HPDE6-E6E7 (cell line): ENCODE results near the gene ANKZF1.
"Not testable (repeated sequence)": the region's sequence is repeated elsewhere in the genome, so short reads cannot be mapped to it uniquely, and the experiment has no call there.

Experiments used
- DNase-seq: peaks from one replicate; pipeline ENCODE4 v3.0.0; 2011; ENCODE audit warnings: missing footprints; ENCODE audit errors: extremely low spot score

The ANKZF1 gene

DNA sequence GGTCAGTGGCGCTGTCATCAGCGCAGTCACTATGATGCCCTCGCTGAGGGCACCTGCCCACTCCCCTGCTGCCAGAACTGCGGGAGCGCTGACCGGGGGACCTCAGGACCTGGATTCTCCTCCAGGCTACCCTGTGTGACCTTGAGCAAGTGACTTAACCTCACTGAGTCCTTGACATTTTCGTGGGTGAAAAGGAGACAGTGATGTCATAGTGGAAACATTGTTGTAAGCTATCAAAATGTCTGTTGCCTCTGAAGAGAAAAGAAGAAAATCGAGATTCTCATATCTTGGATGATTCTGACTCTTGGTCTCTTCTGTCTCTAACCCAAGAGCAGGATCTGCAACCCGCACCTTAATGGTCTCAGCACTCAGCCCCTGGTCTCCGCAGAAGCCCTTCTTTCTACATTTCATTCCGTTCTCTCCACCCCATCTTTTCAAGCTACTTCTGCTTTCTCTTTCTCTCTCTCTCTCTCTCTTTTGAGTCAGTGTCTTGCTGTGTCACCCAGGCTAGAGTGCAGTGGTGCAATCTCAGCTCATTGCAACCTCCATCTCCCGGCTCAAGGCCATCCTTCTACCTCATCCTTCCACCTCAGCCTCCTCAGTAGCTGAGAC, 25.1 kb downstream of the ANKZF1 start:
- DNase-seq = no peak

DNA sequence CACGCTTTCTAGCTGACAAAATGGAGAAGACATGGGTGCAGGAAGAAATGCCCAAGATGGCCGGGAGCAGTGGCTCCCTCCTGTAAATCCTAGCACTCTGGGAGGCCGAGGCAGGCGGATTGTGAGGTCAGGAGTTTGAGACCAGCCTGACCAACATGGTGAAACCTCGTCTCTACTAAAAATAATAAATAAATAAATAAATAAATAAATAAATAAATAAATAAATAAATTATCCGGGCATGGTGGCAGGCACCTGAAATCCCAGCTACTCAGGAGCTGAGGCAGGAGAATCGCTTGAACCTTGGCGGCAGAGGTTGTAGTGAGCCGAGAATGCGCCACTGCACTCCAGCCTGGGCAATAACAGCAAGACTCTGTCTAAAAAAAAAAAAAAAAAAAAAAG, 29.3 kb downstream of the ANKZF1 start:
- not testable (repeated sequence) for DNase-seq

DNA sequence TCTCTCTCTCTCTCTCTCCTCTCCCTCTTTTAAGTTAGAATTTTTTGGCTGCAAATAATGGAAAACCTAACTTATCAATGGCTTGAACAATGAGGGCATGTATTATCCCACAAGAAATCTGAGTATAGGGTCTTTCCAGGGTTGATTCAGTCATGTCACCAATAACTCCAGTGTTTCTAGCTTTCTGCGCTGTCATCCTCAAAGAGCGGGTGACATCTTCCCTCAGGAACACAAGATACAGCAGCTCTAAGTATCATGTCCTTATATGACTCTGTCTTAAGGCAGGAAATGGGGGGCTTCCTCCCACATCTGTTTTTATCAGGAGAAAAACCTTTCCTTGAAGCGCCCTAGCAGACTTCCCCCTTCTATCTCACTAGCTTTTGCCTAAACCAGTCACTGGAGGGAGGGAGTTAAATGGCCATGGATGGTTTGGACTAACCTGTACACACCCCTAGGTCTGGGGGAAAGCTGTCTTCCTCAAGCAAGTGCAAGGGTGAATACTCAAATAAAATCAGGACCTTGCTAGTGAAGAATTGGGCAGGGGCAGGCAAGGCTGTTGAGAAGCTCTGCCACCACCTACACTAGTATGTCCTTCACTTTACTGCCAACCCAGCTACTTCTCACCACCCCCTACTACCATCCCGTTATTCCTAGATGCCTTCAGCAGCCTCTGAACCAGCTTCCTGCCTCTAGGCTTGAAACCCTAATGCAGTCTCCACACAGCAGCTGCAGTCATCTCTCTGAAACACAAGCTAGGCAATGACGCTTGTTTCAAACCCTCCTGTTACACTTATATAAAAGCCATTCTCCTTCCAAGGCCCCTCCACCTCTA, 31.6 kb downstream of the ANKZF1 start:
- no peak for DNase-seq

DNA sequence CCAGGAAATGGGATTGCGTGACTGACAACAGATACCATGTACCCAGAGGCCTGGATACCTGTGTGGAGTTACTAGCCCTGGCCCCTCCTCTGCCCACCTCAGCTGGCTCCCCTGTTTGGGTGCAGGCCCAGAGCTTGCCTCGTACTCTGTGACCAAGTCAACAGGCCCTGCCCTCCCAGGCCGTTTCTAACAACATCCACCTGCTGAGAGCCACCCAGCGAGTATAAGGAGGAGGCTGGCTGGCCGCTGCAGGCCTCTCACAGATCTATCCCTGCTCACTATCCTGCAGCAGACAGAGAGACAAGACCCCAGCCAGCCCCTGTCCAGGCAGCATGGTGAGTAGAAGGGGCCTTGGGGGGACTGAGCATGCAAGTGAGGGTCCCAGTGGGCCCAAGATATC, 36.6 kb downstream of the ANKZF1 start:
- no peak for DNase-seq

DNA sequence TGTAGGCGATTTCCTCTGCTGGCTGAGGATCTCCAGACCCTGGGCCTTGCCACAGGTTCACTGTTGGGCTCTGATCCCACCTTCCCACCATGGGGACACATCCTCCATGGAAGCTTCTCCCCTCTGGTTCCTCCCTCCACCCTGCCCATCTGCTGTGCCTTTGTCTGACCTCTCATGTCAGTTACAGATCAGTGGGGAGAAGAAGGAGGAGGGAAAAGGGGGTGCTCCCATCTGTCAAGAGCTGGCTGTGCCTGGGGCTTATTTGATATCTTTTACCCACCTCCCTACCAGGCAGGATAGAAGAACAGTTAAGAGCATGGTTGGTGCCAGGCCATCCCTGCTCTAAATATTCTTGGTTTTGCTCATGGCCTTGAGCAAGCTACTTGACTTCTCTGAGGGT, 37.3 kb downstream of the ANKZF1 start:
- DNase-seq = no peak

DNA sequence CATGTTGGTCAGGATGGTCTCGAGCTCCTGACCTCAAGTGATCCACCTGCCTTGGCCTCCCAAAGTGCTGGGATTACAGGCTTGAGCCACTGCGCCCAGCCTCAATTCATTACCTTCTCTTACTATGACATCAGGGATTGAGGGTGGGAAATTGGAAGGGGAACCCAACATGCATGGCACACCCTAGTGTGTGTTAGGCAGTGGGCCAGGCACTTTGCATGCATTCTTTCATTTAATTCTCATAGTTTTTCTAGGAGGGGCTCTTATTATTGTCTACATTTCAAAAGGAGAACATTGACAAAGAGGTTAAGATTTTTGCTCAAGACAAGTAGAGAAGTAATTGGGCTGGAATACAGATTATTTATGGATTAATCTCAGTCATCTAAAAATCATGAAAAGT, 38.7 kb downstream of the ANKZF1 start:
- DNase-seq = no peak

DNA sequence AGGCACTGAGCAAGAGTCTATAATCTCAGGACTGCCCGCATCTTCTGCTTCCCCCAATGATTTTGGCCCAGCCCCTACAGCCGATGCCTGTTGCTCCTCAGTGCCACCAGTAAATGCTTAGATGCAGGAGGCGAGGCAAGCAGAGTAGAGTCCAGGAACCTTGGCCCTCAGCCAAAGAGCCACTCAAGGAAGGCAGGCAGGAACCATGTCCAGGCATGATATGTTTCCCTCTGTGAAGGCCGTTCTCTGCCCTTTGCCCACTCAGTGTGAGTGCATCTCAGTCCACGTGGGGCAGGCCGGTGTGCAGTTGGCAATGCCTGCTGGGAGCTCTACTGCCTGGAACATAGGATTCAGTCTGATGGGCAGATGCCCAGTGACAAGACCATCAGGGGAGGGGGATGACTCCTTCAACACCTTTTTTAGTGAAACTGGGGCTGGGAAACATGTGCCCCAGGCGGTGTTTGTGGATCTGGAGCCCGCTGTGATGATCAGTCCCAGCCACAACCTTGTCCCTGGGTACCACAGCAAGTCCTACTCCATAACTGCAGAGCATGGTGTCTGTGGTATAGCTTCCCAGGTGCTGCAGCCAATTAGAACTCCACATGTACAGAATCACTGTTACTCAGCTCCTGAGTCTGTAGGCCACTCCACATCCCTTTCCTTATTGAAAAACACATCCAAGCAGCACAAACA, 39.9 kb downstream of the ANKZF1 start:
- DNase-seq = no peak

DNA sequence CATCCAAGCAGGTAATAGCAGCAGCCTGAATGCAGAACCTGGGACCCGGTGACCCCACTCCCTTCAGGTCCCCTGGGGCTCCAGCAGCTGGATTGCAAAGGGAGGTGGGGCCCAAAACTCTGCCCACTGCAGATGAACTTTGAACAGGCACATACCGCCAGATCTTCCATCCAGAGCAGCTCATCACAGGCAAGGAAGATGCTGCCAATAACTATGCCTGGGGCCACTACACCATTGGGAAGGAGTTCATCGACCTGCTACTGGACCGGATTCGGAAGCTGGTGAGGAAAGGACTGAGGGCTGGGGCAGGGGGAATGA, 40.4 kb downstream of the ANKZF1 start:
- DNase-seq = no peak

DNA sequence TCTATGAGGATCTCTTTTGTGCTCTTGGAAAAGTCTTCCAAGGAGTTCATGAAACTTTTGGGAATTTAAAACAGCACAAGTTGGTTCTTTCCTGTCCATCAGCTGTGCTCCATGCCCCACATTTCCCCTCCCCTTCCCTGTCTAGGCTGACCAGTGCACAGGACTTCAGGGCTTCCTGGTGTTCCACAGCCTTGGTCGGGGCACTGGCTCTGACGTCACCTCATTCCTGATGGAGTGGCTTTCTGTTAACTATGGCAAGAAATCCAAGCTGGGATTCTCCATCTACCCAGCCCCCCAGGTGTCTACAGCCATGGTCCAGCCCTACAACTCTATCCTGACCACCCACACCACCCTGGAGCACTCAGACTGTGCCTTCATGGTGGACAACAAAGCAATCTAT, 41.4 kb downstream of the ANKZF1 start:
- no peak for DNase-seq

DNA sequence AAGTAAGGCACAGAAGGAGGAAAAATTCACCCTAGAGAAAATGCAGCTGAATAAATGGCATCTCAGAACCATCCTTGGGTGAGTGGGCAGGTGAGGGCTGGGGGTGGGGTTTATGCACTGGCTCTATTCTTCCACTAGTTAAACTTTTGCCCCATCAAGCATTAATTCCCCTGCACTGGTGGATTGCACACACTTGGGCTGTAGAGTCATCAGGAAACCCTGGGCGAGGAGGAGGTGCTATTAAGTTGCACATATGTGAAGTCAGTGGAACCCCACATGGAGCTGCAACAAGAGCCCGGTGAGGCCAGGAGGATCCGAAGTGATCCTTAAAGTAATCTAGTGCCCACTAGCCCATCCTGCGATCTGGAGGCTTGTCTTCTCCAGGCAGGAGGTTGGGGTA, 42.8 kb downstream of the ANKZF1 start:
- no peak for DNase-seq

DNA sequence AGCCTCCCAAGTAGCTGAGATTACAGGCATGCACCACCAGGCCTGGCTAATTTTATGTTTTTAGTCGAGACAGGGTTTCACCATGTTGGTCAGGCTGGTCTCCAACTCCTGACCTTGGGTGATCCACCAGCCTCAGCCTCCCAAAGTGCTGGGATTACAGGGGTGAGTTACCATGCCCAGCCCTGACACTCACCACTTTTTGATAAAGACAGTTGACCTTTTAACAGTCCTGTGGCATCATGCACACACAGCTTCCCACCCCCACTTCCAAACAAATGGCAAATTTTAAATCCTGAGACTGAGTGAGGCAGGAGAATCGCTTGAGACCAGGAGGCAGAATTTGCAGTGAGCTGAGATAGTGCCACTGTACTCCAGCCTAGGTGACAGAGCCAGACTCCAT, 43.4 kb downstream of the ANKZF1 start:
- DNase-seq = no peak

DNA sequence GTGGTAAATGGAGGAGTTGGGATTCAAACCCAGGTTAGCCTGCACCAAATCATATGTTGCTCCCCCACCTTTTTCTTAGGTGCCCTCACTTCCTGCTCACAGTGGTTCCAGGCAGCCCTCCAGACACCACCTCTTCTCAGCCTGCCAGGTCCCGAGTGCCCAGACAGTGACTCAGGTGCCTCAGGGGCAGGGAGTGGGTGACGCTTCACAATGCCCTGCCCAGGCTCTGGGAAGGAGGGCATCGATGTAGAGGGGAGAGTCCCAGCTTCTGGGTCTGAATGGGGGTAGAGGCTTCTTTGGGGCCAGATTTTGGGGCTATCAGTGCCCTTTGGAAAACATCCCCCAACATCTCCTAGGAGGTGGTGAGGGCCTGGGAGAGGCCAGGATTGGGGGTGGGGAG, 44.3 kb downstream of the ANKZF1 start:
- peak; percentile 93 for DNase-seq

DNA sequence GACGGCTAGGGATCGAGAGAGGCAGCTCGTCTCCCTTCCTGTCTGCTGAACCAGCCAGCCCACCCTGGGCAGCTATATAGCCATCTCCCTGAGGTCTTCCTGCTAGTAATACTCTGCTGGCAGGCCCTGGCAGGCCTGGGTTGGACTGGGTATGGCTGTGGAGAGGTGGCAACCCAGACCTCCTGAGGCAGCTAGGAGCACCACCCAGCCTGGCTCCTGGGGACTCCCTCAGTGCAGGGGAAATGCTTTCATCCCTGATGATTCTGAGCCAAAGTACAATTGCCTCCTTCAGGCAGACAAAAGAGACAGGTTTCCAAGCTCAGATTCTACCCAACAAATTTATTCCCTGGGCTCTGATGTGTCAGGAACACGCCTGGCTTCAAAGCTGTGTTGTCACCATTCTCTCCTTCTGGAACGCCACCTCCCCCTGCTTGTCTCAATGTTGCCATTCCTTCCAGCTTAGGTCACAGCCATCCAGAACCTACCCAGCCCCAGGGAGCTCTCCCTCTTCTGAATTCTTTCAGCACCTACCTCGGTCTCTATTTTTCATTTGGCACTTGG, 44.8 kb downstream of the ANKZF1 start:
- DNase-seq = peak; percentile 72

DNA sequence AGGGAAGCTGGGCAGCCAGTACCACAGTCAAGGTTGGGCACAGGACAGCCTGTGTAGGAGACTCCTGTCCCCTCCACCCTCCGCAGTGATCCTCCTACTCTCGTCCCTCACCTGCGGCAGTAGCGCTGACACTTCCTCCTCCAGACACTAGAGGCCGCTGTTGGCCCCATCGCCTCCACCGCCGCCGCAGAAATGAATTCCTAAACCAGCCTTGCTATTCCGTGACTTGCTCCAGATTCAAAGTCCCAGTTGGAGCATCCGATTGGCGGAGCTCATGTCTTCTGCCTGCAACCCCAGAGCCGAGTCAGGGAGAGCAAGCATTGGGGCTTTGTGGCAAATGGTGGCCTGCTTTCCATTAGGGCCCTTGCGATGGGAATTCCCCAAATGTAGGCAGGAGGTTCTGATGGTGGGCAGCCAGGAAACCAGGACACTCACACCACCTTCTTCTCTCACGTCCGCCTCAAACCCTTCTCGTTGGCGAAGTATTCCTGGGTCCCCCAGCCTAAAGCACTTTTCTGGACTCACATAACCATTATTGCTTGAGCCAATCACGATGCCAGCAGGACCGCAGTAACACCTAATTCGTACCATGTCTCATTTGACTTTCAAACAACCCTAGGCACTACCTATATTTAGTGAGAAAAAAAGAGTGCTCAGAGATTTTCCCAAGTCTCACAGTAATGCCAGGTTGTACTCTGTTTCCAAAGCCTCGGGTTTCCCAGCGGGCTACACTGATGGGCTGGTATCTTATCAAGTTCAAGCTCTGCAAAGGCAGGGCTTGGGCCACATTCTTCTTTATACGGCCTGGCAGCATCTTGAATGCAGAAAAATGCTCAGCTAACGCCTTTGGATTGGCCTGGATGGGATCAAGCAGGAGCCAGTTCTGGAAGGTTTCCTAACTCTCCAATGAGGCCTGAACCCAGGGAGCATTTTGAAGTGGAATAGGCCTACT, 48.4 kb downstream of the ANKZF1 start:
- peak; percentile 58 for DNase-seq

DNA sequence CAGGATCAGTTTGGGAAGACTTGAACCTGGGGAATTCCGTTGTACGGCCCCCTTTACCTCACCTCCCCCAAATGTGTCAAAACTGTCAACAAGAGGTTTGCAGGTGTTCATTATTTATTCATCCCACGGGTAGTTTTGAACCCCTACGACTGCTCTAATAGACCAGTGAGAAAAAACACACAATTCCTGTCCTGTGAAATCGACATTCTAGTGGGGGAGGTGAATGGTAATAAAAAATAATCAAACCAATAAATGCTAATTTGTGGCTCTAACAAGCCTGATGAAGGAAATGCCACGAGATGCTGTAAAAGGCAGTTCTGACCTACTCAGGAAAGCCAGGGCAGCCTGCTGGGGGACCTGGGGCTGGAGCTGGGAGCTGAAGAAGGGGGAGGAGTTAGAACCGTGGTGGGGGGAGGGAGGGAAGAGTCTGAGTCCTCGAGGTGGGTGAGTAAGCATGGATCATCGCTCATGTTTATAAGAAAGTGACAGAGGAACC, 49.1 kb downstream of the ANKZF1 start:
- no peak for DNase-seq

DNA sequence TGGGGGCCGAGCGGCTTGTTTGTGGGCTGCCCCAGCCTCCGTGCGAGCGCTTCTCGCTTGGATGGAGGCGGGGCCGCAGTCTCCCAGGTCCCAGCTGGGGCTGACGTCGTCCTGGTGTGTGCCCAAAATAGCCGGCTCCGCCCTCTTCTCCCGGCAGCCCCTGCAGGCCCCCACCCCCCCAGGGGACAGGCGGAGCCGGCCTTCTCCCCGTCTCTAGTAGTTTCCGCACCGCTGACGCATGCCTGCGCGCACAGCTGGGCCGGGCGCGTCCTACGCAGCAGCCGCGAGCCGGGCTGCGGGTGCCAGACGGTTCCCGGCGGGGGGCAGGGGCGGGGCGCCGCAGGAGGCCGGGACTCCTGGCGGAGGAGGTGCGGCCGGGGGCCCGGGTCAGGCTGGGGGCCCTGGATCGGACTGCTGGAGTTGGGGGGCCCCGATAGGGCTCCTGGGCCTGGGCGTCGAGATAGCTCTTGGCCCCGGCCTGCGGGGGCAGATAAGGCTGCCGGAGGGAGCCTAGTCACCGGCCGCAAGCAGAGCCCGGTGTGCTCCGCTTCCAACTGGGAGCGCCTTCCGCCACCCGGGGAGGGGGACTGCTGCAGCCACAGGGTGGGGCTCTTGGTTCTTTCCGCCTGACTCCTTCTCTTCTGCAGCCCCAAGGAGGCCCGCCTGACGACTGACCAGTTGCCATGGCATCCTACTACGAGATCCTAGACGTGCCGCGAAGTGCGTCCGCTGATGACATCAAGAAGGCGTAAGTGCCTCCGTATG, 49.7 kb downstream of the ANKZF1 start, which contains the start of gene DNAJB2:
TSS of gene DNAJB2 (plus strand) at position 216 of the 765 bp plus-strand sequence. CDS start at position 684, 468 bp downstream.
- DNase-seq = peak; percentile 98

DNA sequence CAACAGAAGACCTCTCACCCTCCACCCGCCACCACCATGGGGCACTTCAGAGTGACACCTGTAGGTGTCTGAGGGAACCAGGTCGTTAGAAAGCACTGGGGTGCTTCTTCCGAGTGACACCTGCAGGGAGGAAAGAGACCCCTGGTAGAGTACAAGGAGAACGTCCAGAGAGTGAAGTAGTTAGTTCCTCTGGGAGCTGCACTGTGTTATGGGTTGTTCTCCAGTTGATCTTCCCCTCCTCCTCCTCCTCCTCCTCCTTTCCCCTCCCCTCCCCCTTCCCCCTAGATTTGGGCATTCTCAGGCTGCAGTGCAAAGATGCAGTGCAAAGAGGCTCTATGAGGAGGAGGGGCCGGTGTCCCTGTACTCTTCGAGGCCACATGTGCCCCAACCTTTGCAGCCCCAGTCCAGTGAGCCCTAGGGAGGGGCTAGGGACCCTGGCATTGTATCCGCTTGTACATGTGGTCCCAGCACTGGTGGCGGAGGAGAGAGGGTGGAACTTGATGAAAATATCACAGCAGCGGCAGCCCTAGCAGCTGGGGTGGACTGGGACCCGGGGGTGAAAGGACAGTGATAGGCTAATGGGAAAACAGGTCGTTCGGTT, 50.4 kb downstream of the ANKZF1 start:
- no peak for DNase-seq

DNA sequence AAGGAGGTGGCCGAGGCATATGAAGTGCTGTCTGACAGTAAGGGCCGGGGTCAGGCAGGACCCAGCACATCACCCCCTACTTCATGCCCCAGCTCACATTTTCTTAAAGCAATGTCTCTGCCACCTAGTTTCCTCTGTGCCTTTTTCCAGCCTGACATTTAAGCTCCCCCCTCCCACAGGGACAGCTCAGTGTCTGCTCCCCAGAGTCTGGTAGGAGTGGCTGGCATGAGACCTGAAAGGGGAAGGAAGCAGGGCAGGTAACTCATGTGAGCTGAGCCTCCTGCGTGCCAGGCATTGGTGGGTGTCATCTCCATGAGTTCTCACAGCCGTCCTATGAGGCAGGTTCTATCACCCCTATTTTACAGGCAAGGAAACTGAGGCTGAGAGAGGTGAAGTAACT, 51.0 kb downstream of the ANKZF1 start:
- no peak for DNase-seq

DNA sequence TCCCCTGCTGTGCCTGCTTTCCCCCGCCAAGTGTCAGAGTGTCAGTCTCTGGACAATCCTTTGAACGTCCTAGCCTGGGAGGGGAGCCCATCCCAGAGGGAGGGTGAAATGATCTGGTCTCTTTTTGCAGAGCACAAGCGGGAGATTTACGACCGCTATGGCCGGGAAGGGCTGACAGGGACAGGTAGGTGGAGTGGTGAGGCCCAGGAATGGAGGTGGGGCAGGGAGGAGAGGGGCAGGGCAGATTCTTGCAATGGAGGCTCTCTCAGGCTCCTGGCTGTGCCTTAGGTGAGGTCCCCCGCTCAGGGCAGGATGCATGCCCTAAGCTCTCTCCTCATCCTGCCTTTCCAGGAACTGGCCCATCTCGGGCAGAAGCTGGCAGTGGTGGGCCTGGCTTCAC, 52.0 kb downstream of the ANKZF1 start:
- DNase-seq = no peak

DNA sequence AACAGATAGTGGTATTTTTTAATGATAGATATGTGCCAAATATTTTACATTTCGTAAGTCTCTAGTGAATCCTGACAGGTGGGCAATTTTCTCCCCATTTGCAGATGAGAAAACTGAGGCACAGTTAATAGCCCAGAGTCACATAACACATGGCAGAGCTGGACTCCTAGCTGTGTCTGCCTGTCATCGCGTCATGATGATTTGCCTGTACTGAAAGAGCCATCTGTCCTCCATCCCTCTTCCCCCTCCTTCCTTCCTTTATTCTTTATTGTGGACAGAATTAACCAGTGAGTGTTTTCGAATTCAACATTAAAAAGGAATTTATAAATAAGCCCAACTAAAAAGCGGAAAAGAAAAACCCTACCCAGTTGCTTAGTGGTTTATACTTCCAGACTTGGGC, 52.8 kb downstream of the ANKZF1 start:
- DNase-seq = no peak
